ENCODE results near the gene HMG20B. TPM values are rescaled to one million over a fixed set of nuclear protein-coding genes. Genes with fewer than 3 reads are reported as not detected.
A peak's percentile ranks its signal among the peaks of the same experiment; 100 is the strongest.

HMG20B gene
- polyA plus RNA-seq, 1 donor (not counting 4 experiments of a cell fraction or from before 2014, with no cell fraction given), result 27.9 TPM

GRCh38 chr19:3607303-3608078 is 34.7 kb downstream of the HMG20B start:
- peak overlapping the region; percentile 32 for H3K4me2 ChIP-seq (ENCODE audit: control insufficient read depth, extremely low read depth, insufficient read depth, low read depth, low read length)
- H3K79me2 ChIP-seq (ENCODE audit: control insufficient read depth, insufficient read depth, low read length), result no peaks in the 10 kb centered on the region
- peaks cover 16% of the 10 kb centered on the region for H3K27me3 ChIP-seq (ENCODE audit: control insufficient read depth, extremely low read depth, insufficient read depth, low read length)
- no peak overlapping the region for H3K27ac ChIP-seq (ENCODE audit: control insufficient read depth, insufficient read depth, low read length)
- H3K36me3 ChIP-seq (ENCODE audit: control insufficient read depth in 2 of 2, extremely low read depth in 1 of 2, insufficient read depth in 2 of 2, low read length in 2 of 2), result peaks cover 4 to 6% of the 10 kb centered on the region in 2 experiments
- no peaks in the 10 kb centered on the region for H4K20me1 ChIP-seq (ENCODE audit: control insufficient read depth, extremely low read depth, insufficient read depth, low read length)
- no peaks in the 10 kb centered on the region for H3K9me1 ChIP-seq (ENCODE audit: control insufficient read depth, extremely low read depth, insufficient read depth, low read length)
- H3K9ac ChIP-seq (ENCODE audit: control insufficient read depth, extremely low read depth, insufficient read depth, low read length), result no peak overlapping the region
- TF ChIP-seq CTCF (optimal IDR thresholded peaks at IDR 0.05 in 1 of 3, IDR thresholded peaks at IDR 0.05 in 1 of 3, conservative IDR thresholded peaks at IDR 0.05 in 1 of 3; ENCODE audit: extremely low read depth in 1 of 3, insufficient read depth in 2 of 3, low read length in 3 of 3), result no peak
- no peak for TF ChIP-seq EZH2 (IDR thresholded peaks at IDR 0.05; ENCODE audit: low read length)
- dilution Hi-C loops (cut with MboI; ENCODE audit: extremely low pct_ligation_motif_present, low sequenced_read_pairs), result no loop called here
- H2AFZ ChIP-seq (ENCODE audit: control insufficient read depth, low read length), result no peak overlapping the region
- H3K9me3 ChIP-seq (ENCODE audit: control insufficient read depth, low read depth, low read length), result no peaks in the 10 kb centered on the region
- no peak for FAIRE-seq
- DNase-seq (ENCODE audit: low read depth, low spot score), result no peak
- H3K4me3 ChIP-seq (ENCODE audit: control insufficient read depth in 2 of 3, extremely low read depth in 1 of 3, insufficient read depth in 2 of 3, low read depth in 1 of 3, low read length in 3 of 3), result no peak overlapping the region
- H3K4me1 ChIP-seq (ENCODE audit: control insufficient read depth, extremely low read depth, insufficient read depth, low read length), result no peaks in the 10 kb centered on the region

GRCh38 chr19:3608079-3608641 is 35.4 kb downstream of the HMG20B start:
- H3K9me3 ChIP-seq (ENCODE audit: control insufficient read depth, low read depth, low read length), result no peaks in the 10 kb centered on the region
- H4K20me1 ChIP-seq (ENCODE audit: control insufficient read depth, extremely low read depth, insufficient read depth, low read length), result no peaks in the 10 kb centered on the region
- H3K9ac ChIP-seq (ENCODE audit: control insufficient read depth, extremely low read depth, insufficient read depth, low read length), result no peak overlapping the region
- no peak overlapping the region for H3K4me2 ChIP-seq (ENCODE audit: control insufficient read depth, extremely low read depth, insufficient read depth, low read depth, low read length)
- H3K9me1 ChIP-seq (ENCODE audit: control insufficient read depth, extremely low read depth, insufficient read depth, low read length), result no peaks in the 10 kb centered on the region
- H3K79me2 ChIP-seq (ENCODE audit: control insufficient read depth, insufficient read depth, low read length), result no peaks in the 10 kb centered on the region
- H3K27me3 ChIP-seq (ENCODE audit: control insufficient read depth, extremely low read depth, insufficient read depth, low read length), result peaks cover 16% of the 10 kb centered on the region
- peaks cover 4 to 6% of the 10 kb centered on the region in 2 experiments for H3K36me3 ChIP-seq (ENCODE audit: control insufficient read depth in 2 of 2, extremely low read depth in 1 of 2, insufficient read depth in 2 of 2, low read length in 2 of 2)
- DNase-seq (ENCODE audit: low read depth, low spot score) (no peak), FAIRE-seq (no peak)
- dilution Hi-C loops (cut with MboI; ENCODE audit: extremely low pct_ligation_motif_present, low sequenced_read_pairs), result no loop called here
- TF ChIP-seq EZH2 (IDR thresholded peaks at IDR 0.05; ENCODE audit: low read length) (no peak), CTCF (optimal IDR thresholded peaks at IDR 0.05 in 1 of 3, IDR thresholded peaks at IDR 0.05 in 1 of 3, conservative IDR thresholded peaks at IDR 0.05 in 1 of 3; ENCODE audit: extremely low read depth in 1 of 3, insufficient read depth in 2 of 3, low read length in 3 of 3) (no peak)
- no peak overlapping the region for H3K4me3 ChIP-seq (ENCODE audit: control insufficient read depth in 2 of 3, extremely low read depth in 1 of 3, insufficient read depth in 2 of 3, low read depth in 1 of 3, low read length in 3 of 3)
- no peak overlapping the region for H3K27ac ChIP-seq (ENCODE audit: control insufficient read depth, insufficient read depth, low read length)
- H2AFZ ChIP-seq (ENCODE audit: control insufficient read depth, low read length), result no peak overlapping the region
- no peaks in the 10 kb centered on the region for H3K4me1 ChIP-seq (ENCODE audit: control insufficient read depth, extremely low read depth, insufficient read depth, low read length)

Measured in keratinocyte (primary cell).